Measurements from ENCODE around the gene TUBGCP6. TPM values are rescaled to one million over a fixed set of nuclear protein-coding genes. Genes with fewer than 3 reads are reported as not detected.

Gene TUBGCP6
- total RNA-seq, 1 donor from 2014 or later = 54.4 TPM

- Mint-ChIP-seq H3K4me1 (no peaks in the 10 kb centered on the region), H3K27me3 (ENCODE audit: low read depth) (peaks cover 54% of the 10 kb centered on the region), H3K27ac (ENCODE audit: unreplicated experiment) (no peak overlapping the region), H3K36me3 (ENCODE audit: low read depth) (no peaks in the 10 kb centered on the region), H3K9me3 (no peaks in the 10 kb centered on the region), H3K4me3 (peak overlapping the region; percentile 87)
- TF ChIP-seq CTCF (conservative IDR thresholded peaks at IDR 0.05) = no peak
- DNase-seq (ENCODE audit: low read depth, low spot score) = no peak
Observed at GRCh38 chr22:50167689-50168489, 76.9 kb downstream of the TUBGCP6 start.

Other genes with a start within 250 kb of the TUBGCP6 start
- gene IL17REL, start 232.3 kb downstream of the TUBGCP6 start, total RNA-seq = 0.07 TPM in 1 of 2 replicates, not detected in the other
- gene TTLL8, start 186.7 kb downstream of the TUBGCP6 start, total RNA-seq = not detected in 2 replicates
- 2.0 and 3.3 TPM in 2 replicates for gene MLC1, start 159.6 kb downstream of the TUBGCP6 start, total RNA-seq
- not detected in 2 replicates for gene MOV10L1, start 155.0 kb downstream of the TUBGCP6 start, total RNA-seq
- 2.5 and 3.0 TPM in 2 replicates for gene PANX2, start 74.3 kb downstream of the TUBGCP6 start, total RNA-seq
- 45.7 and 46.9 TPM in 2 replicates for gene TRABD, start 59.1 kb downstream of the TUBGCP6 start, total RNA-seq
- 24.3 and 24.5 TPM in 2 replicates for gene SELENOO, start 44.0 kb downstream of the TUBGCP6 start, total RNA-seq
- gene HDAC10, start 6.2 kb upstream of the TUBGCP6 start, total RNA-seq = 49.9 and 52.9 TPM in 2 replicates
- 45.1 and 46.5 TPM in 2 replicates for gene MAPK12, start 16.7 kb upstream of the TUBGCP6 start, total RNA-seq
- gene MAPK11, start 25.4 kb upstream of the TUBGCP6 start, total RNA-seq = 15.9 and 16.3 TPM in 2 replicates
- gene PLXNB2, start 62.6 kb upstream of the TUBGCP6 start, total RNA-seq = 128 and 130 TPM in 2 replicates
- 18.8 and 22.0 TPM in 2 replicates for gene DENND6B, start 82.0 kb upstream of the TUBGCP6 start, total RNA-seq
- 54.8 and 55.9 TPM in 2 replicates for gene PPP6R2, start 98.3 kb upstream of the TUBGCP6 start, total RNA-seq
- gene SBF1, start 230.0 kb upstream of the TUBGCP6 start, total RNA-seq = 116 and 130 TPM in 2 replicates
- 1.7 TPM in 2 replicates for gene ADM2, start 236.5 kb upstream of the TUBGCP6 start, total RNA-seq
- 0.30 and 0.35 TPM in 2 replicates for gene MIOX, start 241.8 kb upstream of the TUBGCP6 start, total RNA-seq